Endothelial cell (in vitro differentiated cells): ENCODE measurements around the gene GPR62. TPM values are rescaled to one million over a fixed set of nuclear protein-coding genes. Genes with fewer than 3 reads are reported as not detected.

Source experiments
- DNase-seq: peaks from one replicate; pipeline ENCODE4 v3.0.0; 2021; ENCODE audit warnings: low spot score
- H3K27ac Mint-ChIP-seq: one replicate; pipeline ENCODE4 v1.8.0; 2021; ENCODE audit warnings: mixed read lengths, inconsistent platforms; ENCODE audit not compliant: unreplicated experiment
- H3K27me3 Mint-ChIP-seq: one replicate; pipeline ENCODE4 v1.8.0; 2021; ENCODE audit warnings: mild to moderate bottlenecking, moderate library complexity, mixed read lengths, inconsistent platforms; ENCODE audit not compliant: unreplicated experiment
- H3K36me3 Mint-ChIP-seq: one replicate; pipeline ENCODE4 v1.8.0; 2021; ENCODE audit warnings: mild to moderate bottlenecking, low read depth, mixed read lengths, inconsistent platforms; ENCODE audit not compliant: unreplicated experiment
- H3K4me1 Mint-ChIP-seq: one replicate; pipeline ENCODE4 v1.8.0; 2021; ENCODE audit warnings: mild to moderate bottlenecking, mixed read lengths, inconsistent platforms; ENCODE audit not compliant: unreplicated experiment
- H3K4me3 Mint-ChIP-seq: one replicate; pipeline ENCODE4 v1.8.0; 2021; ENCODE audit warnings: mild to moderate bottlenecking, mixed read lengths, inconsistent platforms; ENCODE audit not compliant: unreplicated experiment
- H3K9me3 Mint-ChIP-seq: one replicate; pipeline ENCODE4 v1.8.0; 2021; ENCODE audit warnings: mixed read lengths, inconsistent platforms; ENCODE audit not compliant: unreplicated experiment
- total RNA-seq: library from RNA; stranded (reverse); fragmentation: NEBNext Ultra II Directional; extraction: Animal tissue kit (Norgen Biotek cat#: 25700); gene quantifications from one replicate; pipeline ENCODE4 v1.2.1, GENCODE V29; 2021; ENCODE audit not compliant: unreplicated experiment
- TF ChIP-seq, protein P1 (sequence below): fragments of 200-600 bp; sonication (generic); IDR thresholded peaks from one replicate; pipeline ENCODE4 v1.5.0; 2021; ENCODE audit warnings: antibody characterized with exemption; ENCODE audit not compliant: unreplicated experiment

The GPR62 gene
- total RNA-seq, 1 donor from 2014 or later, result not detected

- H3K4me1 Mint-ChIP-seq, result peaks cover 20% of the 10 kb centered on the region
- H3K4me3 Mint-ChIP-seq, result no peak overlapping the region
- TF ChIP-seq, protein P1, sequence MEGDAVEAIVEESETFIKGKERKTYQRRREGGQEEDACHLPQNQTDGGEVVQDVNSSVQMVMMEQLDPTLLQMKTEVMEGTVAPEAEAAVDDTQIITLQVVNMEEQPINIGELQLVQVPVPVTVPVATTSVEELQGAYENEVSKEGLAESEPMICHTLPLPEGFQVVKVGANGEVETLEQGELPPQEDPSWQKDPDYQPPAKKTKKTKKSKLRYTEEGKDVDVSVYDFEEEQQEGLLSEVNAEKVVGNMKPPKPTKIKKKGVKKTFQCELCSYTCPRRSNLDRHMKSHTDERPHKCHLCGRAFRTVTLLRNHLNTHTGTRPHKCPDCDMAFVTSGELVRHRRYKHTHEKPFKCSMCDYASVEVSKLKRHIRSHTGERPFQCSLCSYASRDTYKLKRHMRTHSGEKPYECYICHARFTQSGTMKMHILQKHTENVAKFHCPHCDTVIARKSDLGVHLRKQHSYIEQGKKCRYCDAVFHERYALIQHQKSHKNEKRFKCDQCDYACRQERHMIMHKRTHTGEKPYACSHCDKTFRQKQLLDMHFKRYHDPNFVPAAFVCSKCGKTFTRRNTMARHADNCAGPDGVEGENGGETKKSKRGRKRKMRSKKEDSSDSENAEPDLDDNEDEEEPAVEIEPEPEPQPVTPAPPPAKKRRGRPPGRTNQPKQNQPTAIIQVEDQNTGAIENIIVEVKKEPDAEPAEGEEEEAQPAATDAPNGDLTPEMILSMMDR, result no peak
- H3K36me3 Mint-ChIP-seq, result peaks cover 16% of the 10 kb centered on the region
- DNase-seq, result no peak
- peaks cover 6% of the 10 kb centered on the region for H3K27me3 Mint-ChIP-seq
- no peaks in the 10 kb centered on the region for H3K9me3 Mint-ChIP-seq
- H3K27ac Mint-ChIP-seq, result no peak overlapping the region
Measured at GRCh38 chr3:51942603-51943450, 12.4 kb upstream of the GPR62 start.

- Mint-ChIP-seq H3K27me3 (peaks cover 8% of the 10 kb centered on the region), H3K4me3 (no peak overlapping the region), H3K36me3 (peaks cover 9% of the 10 kb centered on the region), H3K9me3 (no peaks in the 10 kb centered on the region), H3K4me1 (peaks cover 16% of the 10 kb centered on the region), H3K27ac (no peak overlapping the region)
- TF ChIP-seq, protein P1, result no peak
- no peak for DNase-seq
Measured at GRCh38 chr3:51943451-51944391, 11.5 kb upstream of the GPR62 start.

GRCh38 chr3:51944451-51945021 is 10.6 kb upstream of the GPR62 start:
- Mint-ChIP-seq H3K4me3 (no peak overlapping the region), H3K4me1 (peaks cover 12% of the 10 kb centered on the region), H3K9me3 (no peaks in the 10 kb centered on the region), H3K36me3 (peaks cover 4% of the 10 kb centered on the region), H3K27me3 (peaks cover 11% of the 10 kb centered on the region), H3K27ac (no peak overlapping the region)
- TF ChIP-seq, protein P1, result no peak
- no peak for DNase-seq

- TF ChIP-seq, protein P1, result no peak
- H3K27me3 Mint-ChIP-seq, result peaks cover 12% of the 10 kb centered on the region
- H3K27ac Mint-ChIP-seq, result no peak overlapping the region
- H3K9me3 Mint-ChIP-seq, result no peaks in the 10 kb centered on the region
- peaks cover 12% of the 10 kb centered on the region for H3K4me1 Mint-ChIP-seq
- H3K4me3 Mint-ChIP-seq, result no peak overlapping the region
- H3K36me3 Mint-ChIP-seq, result peaks cover 4% of the 10 kb centered on the region
- DNase-seq, result no peak
Measured at GRCh38 chr3:51945031-51945840, 9.9 kb upstream of the GPR62 start.
